ENCODE results near the gene FJX1. TPM values are rescaled to one million over a fixed set of nuclear protein-coding genes. Genes with fewer than 3 reads are reported as not detected.
"Not testable (repeated sequence)": the region's sequence is repeated elsewhere in the genome, so short reads cannot be mapped to it uniquely, and the experiment has no call there.

The FJX1 gene
- total RNA-seq, 2 experiments from 2014 or later = 0.63 TPM; not detected in 1

GRCh38 chr11:35664977-35665441 is 46.7 kb downstream of the FJX1 start:
- H3K9me3 ChIP-seq (ENCODE audit: low read length) = peaks cover 19% of the 10 kb centered on the region; the same call in 1 of the 2 replicates
- BruUV-seq (replicated peaks) = no TSS peak
- ChIA-PET CTCF (ENCODE audit: unreplicated experiment) (no interaction called here), POLR2A (interaction anchor here (0.8 kb wide), 1 partner anchor 11 kb away, joined by 7 read pairs; no protein-coding TSS in a partner anchor)
- no peak overlapping the region for H2AFZ ChIP-seq (ENCODE audit: low read length)
- no peaks in the 10 kb centered on the region for H4K20me1 ChIP-seq (ENCODE audit: insufficient read depth, low read length)
- peaks cover 6% of the 10 kb centered on the region for H3K4me1 ChIP-seq (ENCODE audit: insufficient read depth, low read length, poor library complexity, severe bottlenecking)
- H3K4me3 ChIP-seq (ENCODE audit: low read depth, low read length, poor library complexity, severe bottlenecking) = peak overlapping the region; percentile 18
- H3K4me2 ChIP-seq (ENCODE audit: low read length) = 0 out of 2 replicates have a peak overlapping the region, but pooled peaks have one; percentile 74
- no peaks in the 10 kb centered on the region for H3K9me2 ChIP-seq (ENCODE audit: insufficient read depth, low read length)
- no peak for TF ChIP-seq EZH2phosphoT487 (IDR thresholded peaks at IDR 0.05; ENCODE audit: borderline replicate concordance, low read depth, low read length)
- TF ChIP-seq, protein P1, sequence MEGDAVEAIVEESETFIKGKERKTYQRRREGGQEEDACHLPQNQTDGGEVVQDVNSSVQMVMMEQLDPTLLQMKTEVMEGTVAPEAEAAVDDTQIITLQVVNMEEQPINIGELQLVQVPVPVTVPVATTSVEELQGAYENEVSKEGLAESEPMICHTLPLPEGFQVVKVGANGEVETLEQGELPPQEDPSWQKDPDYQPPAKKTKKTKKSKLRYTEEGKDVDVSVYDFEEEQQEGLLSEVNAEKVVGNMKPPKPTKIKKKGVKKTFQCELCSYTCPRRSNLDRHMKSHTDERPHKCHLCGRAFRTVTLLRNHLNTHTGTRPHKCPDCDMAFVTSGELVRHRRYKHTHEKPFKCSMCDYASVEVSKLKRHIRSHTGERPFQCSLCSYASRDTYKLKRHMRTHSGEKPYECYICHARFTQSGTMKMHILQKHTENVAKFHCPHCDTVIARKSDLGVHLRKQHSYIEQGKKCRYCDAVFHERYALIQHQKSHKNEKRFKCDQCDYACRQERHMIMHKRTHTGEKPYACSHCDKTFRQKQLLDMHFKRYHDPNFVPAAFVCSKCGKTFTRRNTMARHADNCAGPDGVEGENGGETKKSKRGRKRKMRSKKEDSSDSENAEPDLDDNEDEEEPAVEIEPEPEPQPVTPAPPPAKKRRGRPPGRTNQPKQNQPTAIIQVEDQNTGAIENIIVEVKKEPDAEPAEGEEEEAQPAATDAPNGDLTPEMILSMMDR (conservative IDR thresholded peaks at IDR 0.05; ENCODE audit: low read length) = no peak
- no peak for DNase-seq (ENCODE audit: low spot score)
- no peaks in the 10 kb centered on the region; the same call in 1 of the 2 replicates for H3K79me2 ChIP-seq (ENCODE audit: insufficient read depth, low read depth, low read length)
- H3K36me3 ChIP-seq (ENCODE audit: insufficient read depth, low read length) = no peaks in the 10 kb centered on the region; the same call in 1 of the 2 replicates
- no peak overlapping the region for H3K27ac ChIP-seq (ENCODE audit: low read depth, low read length, poor library complexity, severe bottlenecking)
- intact Hi-C loops (cut with micrococcal nuclease; ENCODE audit: unreplicated experiment) = no loop called here

DNA sequence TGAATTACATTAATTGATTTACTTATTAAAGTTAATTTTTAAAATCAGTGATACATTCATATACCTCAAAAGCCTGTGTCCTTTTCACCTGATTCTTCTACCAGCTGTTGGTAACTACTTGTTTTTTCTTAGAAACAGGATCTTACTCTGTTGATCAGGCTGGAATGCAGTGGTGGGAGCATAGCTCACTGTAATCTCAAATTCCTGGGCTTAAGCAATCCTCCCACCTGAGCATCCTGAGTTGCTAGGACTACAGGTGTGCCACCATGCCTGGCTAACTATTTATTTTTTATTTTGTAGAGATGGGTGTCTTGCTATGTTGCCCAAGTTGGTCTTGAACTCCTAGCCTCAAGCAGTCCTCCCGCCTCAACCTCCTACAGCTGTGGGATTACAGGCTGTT is 49.0 kb downstream of the FJX1 start:
- ChIA-PET CTCF (ENCODE audit: unreplicated experiment) (no interaction called here), POLR2A (no interaction called here)
- Histone ChIP-seq H3K27ac (ENCODE audit: low read depth, low read length, poor library complexity, severe bottlenecking) (no peak overlapping the region), H4K20me1 (ENCODE audit: insufficient read depth, low read length) (no peaks in the 10 kb centered on the region), H3K4me1 (ENCODE audit: insufficient read depth, low read length, poor library complexity, severe bottlenecking) (peaks cover 6% of the 10 kb centered on the region), H3K4me3 (ENCODE audit: low read depth, low read length, poor library complexity, severe bottlenecking) (no peak overlapping the region), H3K9me3 (ENCODE audit: low read length) (peaks cover 19% of the 10 kb centered on the region; the same call in 1 of the 2 replicates), H3K9me2 (ENCODE audit: insufficient read depth, low read length) (no peaks in the 10 kb centered on the region), H3K4me2 (ENCODE audit: low read length) (no peak overlapping the region), H3K79me2 (ENCODE audit: insufficient read depth, low read depth, low read length) (no peaks in the 10 kb centered on the region; the same call in 1 of the 2 replicates), H2AFZ (ENCODE audit: low read length) (no peak overlapping the region), H3K36me3 (ENCODE audit: insufficient read depth, low read length) (no peaks in the 10 kb centered on the region; the same call in 1 of the 2 replicates)
- TF ChIP-seq, protein P1 (conservative IDR thresholded peaks at IDR 0.05; ENCODE audit: low read length) = no peak
- TF ChIP-seq EZH2phosphoT487 (IDR thresholded peaks at IDR 0.05; ENCODE audit: borderline replicate concordance, low read depth, low read length) = no peak
- BruUV-seq (replicated peaks) = no TSS peak
- intact Hi-C loops (cut with micrococcal nuclease; ENCODE audit: unreplicated experiment) = no loop called here
- no peak for DNase-seq (ENCODE audit: low spot score)

- H3K36me3 ChIP-seq (ENCODE audit: insufficient read depth, low read length); H3K4me3 ChIP-seq (ENCODE audit: low read depth, low read length, poor library complexity, severe bottlenecking); intact Hi-C loops (cut with micrococcal nuclease; ENCODE audit: unreplicated experiment); H4K20me1 ChIP-seq (ENCODE audit: insufficient read depth, low read length); H3K4me1 ChIP-seq (ENCODE audit: insufficient read depth, low read length, poor library complexity, severe bottlenecking); CTCF ChIA-PET (ENCODE audit: unreplicated experiment); BruUV-seq (replicated peaks); H3K4me2 ChIP-seq (ENCODE audit: low read length); H3K79me2 ChIP-seq (ENCODE audit: insufficient read depth, low read depth, low read length); DNase-seq (ENCODE audit: low spot score); H3K9me2 ChIP-seq (ENCODE audit: insufficient read depth, low read length); H2AFZ ChIP-seq (ENCODE audit: low read length); H3K27ac ChIP-seq (ENCODE audit: low read depth, low read length, poor library complexity, severe bottlenecking): not testable (repeated sequence)
- peaks cover 19% of the 10 kb centered on the region; the same call in 1 of the 2 replicates for H3K9me3 ChIP-seq (ENCODE audit: low read length)
- POLR2A ChIA-PET = interaction anchor here (1.5 kb wide), 1 partner anchor 9 kb away, joined by 4 read pairs; no protein-coding TSS in a partner anchor
Measured at GRCh38 chr11:35668350-35668749, 50.1 kb downstream of the FJX1 start.

Other genes with a start within 250 kb of the FJX1 start
- not detected in 2 replicates for gene SLC1A2, start 198.9 kb upstream of the FJX1 start, total RNA-seq (2014; rRNA removed; shearing (Covaris generic))
- not detected in 2 replicates for gene SLC1A2, start 198.9 kb upstream of the FJX1 start, total RNA-seq (2022)
- gene PAMR1, start 92.8 kb upstream of the FJX1 start, total RNA-seq (2014; rRNA removed; shearing (Covaris generic)) = not detected in 2 replicates
- gene PAMR1, start 92.8 kb upstream of the FJX1 start, total RNA-seq (2022) = not detected in 2 replicates
- gene TRIM44, start 44.3 kb downstream of the FJX1 start, total RNA-seq (2014; rRNA removed; shearing (Covaris generic)) = 5.9 and 11.3 TPM in 2 replicates
- 19.9 and 30.0 TPM in 2 replicates for gene TRIM44, start 44.3 kb downstream of the FJX1 start, total RNA-seq (2022)

Measured in OCI-LY7 (cell line).